ENCODE measurements around the gene MTHFD2.

MTHFD2 gene

DNA sequence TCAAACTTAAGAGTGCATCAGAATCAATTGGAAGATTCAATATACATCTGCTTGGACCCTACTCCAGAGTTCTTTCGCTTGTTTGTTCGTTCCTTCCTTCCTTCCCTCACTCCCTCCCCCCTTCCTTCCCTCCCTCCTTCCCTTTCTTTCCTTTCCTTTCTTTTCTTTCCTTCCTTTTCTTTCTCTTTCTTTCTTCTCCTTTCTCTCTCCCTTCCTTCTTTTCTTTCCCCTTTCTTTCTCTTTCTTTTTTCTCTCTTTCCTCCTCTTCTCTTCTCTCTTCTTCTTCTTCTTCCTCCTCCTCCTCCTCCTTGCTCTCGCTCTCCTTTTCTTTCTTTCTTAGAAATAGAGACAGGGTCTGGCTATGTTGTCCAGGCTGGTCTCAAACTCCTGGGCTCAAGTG is 45.9 kb downstream of the MTHFD2 start:
- no peaks in the 10 kb centered on the region for H3K9me3 ChIP-seq (ENCODE audit: low read depth, low read length)
- no peak overlapping the region for H3K27ac ChIP-seq
- no peak for DNase-seq (ENCODE audit: low read depth, low spot score)
- H3K36me3 ChIP-seq (ENCODE audit: insufficient read depth, low read length) = no peaks in the 10 kb centered on the region
- H3K9ac ChIP-seq (ENCODE audit: insufficient read length) = no peak overlapping the region
- TF ChIP-seq EZH2 (IDR thresholded peaks at IDR 0.05) = no peak
- no peak for TF ChIP-seq FOXP2 (optimal IDR thresholded peaks at IDR 0.05; ENCODE audit: control extremely low read depth, extremely low read length, insufficient read depth)
- no peak for TF ChIP-seq POLR2AphosphoS5 (IDR thresholded peaks at IDR 0.05; ENCODE audit: borderline replicate concordance, low read depth, low read length)
- H3K4me3 ChIP-seq = no peak overlapping the region

DNA sequence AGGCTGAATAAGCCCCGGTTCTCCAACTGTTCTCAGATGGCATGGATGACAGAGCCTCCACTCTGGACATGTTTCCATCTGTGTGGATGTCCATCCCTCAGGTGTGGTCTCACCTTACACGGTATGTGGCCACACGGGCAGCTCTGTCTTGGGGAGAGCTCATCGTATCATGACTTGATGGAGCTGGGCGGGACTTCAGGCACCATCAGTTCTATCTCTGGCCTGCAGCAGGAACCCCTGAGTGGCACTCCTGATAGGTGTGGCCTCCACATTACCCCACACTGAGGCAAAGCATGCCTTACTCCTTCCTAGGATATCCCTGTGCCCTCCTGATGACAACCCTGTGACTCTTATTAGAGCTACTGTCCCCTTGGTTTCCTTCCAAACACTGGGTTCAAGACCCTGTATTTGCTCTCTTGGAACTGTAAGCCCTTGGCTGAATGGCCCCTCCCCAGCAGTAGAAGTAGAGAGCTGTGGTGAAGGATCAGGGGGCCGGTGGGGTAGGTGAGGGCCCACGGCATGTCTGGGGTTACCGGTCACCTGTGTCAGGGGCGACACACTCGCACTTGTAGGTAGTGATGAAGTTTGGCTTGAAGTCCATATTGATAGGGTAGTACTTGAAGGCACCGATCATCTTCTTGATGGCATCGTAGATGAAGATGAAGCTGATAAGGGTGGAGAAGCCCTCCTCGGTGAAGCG is 48.2 kb downstream of the MTHFD2 start:
- H3K9ac ChIP-seq (ENCODE audit: insufficient read length) = no peak overlapping the region
- no peak for DNase-seq (ENCODE audit: low read depth, low spot score)
- no peaks in the 10 kb centered on the region for H3K36me3 ChIP-seq (ENCODE audit: insufficient read depth, low read length)
- H3K4me3 ChIP-seq = no peak overlapping the region
- no peak overlapping the region for H3K27ac ChIP-seq
- TF ChIP-seq EZH2 (IDR thresholded peaks at IDR 0.05) (no peak), FOXP2 (optimal IDR thresholded peaks at IDR 0.05; ENCODE audit: control extremely low read depth, extremely low read length, insufficient read depth) (no peak), POLR2AphosphoS5 (IDR thresholded peaks at IDR 0.05; ENCODE audit: borderline replicate concordance, low read depth, low read length) (no peak)
- no peaks in the 10 kb centered on the region for H3K9me3 ChIP-seq (ENCODE audit: low read depth, low read length)

DNA sequence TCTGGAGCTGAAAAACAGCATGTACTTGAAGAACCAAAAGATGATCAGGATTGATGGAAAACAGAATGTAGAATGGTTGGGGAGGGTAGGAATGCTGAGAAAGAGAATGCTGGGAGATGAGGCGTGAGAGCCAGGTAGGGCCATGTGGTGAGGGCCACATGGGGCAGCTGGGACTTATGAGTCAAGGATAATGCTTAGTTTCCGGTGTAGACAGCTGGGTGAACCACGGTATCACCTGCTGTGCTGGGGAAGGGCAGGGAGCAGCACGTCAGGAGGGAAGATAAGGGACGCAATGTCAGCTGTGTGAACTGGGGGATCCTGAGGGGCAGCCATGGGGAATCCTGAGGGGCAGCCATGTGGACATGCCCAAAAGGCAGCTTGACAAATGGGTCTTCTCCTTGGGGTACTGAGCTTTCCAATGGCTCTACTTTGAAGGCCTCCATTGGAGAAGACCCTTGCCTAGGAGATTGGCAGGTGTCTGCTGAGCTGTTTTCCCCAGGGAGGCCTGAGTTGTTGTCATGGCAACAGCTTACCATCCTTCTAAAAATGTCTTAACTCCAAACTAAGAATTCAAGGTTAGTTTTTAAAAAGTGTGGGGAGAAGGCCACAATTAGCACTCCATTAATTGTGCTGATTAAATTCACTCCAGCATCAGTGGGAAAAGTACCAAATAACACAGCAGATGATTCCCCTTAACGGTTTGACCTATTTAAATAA is 51.1 kb downstream of the MTHFD2 start:
- TF ChIP-seq POLR2AphosphoS5 (IDR thresholded peaks at IDR 0.05; ENCODE audit: borderline replicate concordance, low read depth, low read length) (no peak), FOXP2 (optimal IDR thresholded peaks at IDR 0.05; ENCODE audit: control extremely low read depth, extremely low read length, insufficient read depth) (no peak), EZH2 (IDR thresholded peaks at IDR 0.05) (no peak)
- H3K9me3 ChIP-seq (ENCODE audit: low read depth, low read length) = no peaks in the 10 kb centered on the region
- no peak for DNase-seq (ENCODE audit: low read depth, low spot score)
- no peak overlapping the region for H3K4me3 ChIP-seq
- no peak overlapping the region for H3K27ac ChIP-seq
- H3K36me3 ChIP-seq (ENCODE audit: insufficient read depth, low read length) = no peaks in the 10 kb centered on the region
- no peak overlapping the region for H3K9ac ChIP-seq (ENCODE audit: insufficient read length)

DNA sequence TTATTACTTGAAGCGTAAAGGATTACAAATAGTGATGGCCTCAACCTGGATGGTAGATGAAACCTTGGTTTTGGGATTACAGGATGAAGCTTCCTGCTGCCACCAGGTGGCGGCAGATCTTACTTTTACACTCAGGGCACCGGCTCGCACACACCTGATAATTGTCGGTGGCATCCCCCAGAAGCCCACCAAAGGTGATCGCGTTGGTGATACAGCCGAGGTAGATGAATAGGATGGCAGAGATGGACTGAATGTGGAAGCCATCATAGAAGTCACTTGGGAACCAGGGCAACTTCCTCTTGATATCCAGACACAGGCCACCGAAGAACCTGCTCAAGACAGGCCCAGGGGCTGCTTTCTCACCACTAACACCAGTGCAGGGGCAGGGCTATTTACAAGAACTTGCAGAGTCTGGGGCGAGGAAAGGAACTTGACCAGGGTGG is 51.8 kb downstream of the MTHFD2 start:
- H3K27ac ChIP-seq = no peak overlapping the region
- H3K36me3 ChIP-seq (ENCODE audit: insufficient read depth, low read length) = no peaks in the 10 kb centered on the region
- no peak overlapping the region for H3K9ac ChIP-seq (ENCODE audit: insufficient read length)
- TF ChIP-seq EZH2 (IDR thresholded peaks at IDR 0.05) (no peak), FOXP2 (optimal IDR thresholded peaks at IDR 0.05; ENCODE audit: control extremely low read depth, extremely low read length, insufficient read depth) (no peak), POLR2AphosphoS5 (IDR thresholded peaks at IDR 0.05; ENCODE audit: borderline replicate concordance, low read depth, low read length) (no peak)
- no peak for DNase-seq (ENCODE audit: low read depth, low spot score)
- no peak overlapping the region for H3K4me3 ChIP-seq
- H3K9me3 ChIP-seq (ENCODE audit: low read depth, low read length) = no peaks in the 10 kb centered on the region

DNA sequence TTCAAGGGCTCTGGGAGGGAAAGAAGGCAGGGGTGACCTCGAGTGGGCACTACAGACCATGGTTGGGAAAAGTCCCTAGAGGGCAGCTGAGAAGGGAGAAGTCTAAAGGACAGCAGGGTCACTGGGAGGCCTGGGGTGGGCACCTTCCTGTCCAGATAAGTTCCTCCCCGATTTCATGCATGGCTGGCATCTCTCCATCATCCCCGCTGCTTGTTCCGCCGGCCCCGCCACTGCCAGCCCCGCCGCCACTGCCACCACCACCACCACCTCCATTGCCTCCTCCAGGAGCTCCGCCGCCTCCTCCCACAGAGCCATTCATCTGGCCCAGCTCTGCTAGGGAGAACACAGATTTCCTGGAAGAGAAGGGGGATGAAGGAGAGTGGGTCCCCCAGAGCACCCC is 53.6 kb downstream of the MTHFD2 start:
- Histone ChIP-seq H3K9ac (ENCODE audit: insufficient read length) (no peak overlapping the region), H3K27ac (no peak overlapping the region), H3K9me3 (ENCODE audit: low read depth, low read length) (no peaks in the 10 kb centered on the region), H3K4me3 (no peak overlapping the region), H3K36me3 (ENCODE audit: insufficient read depth, low read length) (no peaks in the 10 kb centered on the region)
- TF ChIP-seq FOXP2 (optimal IDR thresholded peaks at IDR 0.05; ENCODE audit: control extremely low read depth, extremely low read length, insufficient read depth) = no peak
- TF ChIP-seq POLR2AphosphoS5 (IDR thresholded peaks at IDR 0.05; ENCODE audit: borderline replicate concordance, low read depth, low read length) = no peak
- no peak for TF ChIP-seq EZH2 (IDR thresholded peaks at IDR 0.05)
- DNase-seq (ENCODE audit: low read depth, low spot score) = no peak

DNA sequence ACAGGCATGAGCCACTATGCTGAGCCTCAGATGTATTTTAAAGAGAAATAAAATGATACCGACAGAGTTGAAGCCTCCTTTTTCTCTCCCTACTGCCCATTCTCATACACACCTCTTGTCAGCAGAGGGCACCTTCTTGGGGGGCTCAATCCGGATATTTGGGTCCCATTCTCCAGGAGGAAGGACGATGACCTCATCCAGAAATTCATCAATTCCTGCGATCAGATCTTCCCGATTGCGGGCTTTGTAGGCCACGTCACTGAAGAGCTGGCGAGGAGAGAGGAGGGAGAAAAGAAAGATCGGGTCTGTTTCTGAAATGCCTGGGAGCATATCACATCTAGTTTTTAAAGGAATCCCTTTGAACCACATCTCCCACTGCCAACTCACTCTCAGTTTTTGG is 54.4 kb downstream of the MTHFD2 start:
- H3K27ac ChIP-seq = no peak overlapping the region
- H3K9me3 ChIP-seq (ENCODE audit: low read depth, low read length) = no peaks in the 10 kb centered on the region
- no peak overlapping the region for H3K4me3 ChIP-seq
- no peaks in the 10 kb centered on the region for H3K36me3 ChIP-seq (ENCODE audit: insufficient read depth, low read length)
- H3K9ac ChIP-seq (ENCODE audit: insufficient read length) = no peak overlapping the region
- TF ChIP-seq FOXP2 (optimal IDR thresholded peaks at IDR 0.05; ENCODE audit: control extremely low read depth, extremely low read length, insufficient read depth) = no peak
- TF ChIP-seq POLR2AphosphoS5 (IDR thresholded peaks at IDR 0.05; ENCODE audit: borderline replicate concordance, low read depth, low read length) = no peak
- TF ChIP-seq EZH2 (IDR thresholded peaks at IDR 0.05) = no peak
- DNase-seq (ENCODE audit: low read depth, low spot score) = no peak

DNA sequence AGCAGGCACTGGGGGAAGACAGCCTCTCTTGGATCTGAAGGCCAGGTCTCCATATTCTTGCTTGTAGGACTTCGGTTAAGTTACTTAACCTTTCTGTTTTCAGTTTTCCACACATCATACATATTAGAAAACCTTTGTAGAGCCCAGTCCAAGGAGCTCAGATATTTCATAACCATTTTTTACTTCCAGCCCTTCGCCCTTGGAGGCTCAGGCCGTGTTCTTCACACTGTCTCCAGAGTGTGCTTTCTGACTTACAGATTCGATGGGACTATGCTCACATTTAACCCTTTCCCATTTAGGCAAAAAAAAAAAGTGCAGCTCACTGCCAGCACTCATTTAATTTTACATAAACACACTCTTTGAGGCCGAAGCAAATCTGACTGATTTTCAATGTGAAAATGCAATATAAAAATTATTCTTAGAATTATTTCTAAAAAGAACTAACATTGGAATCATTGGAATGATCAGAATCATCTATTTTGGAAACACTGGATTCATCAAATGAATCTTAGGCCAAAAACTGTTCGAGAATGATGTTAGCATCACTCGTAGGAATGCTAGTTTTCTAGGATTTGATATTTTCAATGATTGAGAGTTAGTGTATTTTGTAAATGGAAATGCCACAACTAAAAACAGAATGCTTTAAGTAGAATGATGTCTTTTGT is 55.0 kb downstream of the MTHFD2 start:
- Histone ChIP-seq H3K9ac (ENCODE audit: insufficient read length) (no peak overlapping the region), H3K9me3 (ENCODE audit: low read depth, low read length) (no peaks in the 10 kb centered on the region), H3K27ac (no peak overlapping the region), H3K36me3 (ENCODE audit: insufficient read depth, low read length) (no peaks in the 10 kb centered on the region), H3K4me3 (no peak overlapping the region)
- TF ChIP-seq FOXP2 (optimal IDR thresholded peaks at IDR 0.05; ENCODE audit: control extremely low read depth, extremely low read length, insufficient read depth) = no peak
- TF ChIP-seq EZH2 (IDR thresholded peaks at IDR 0.05) = no peak
- TF ChIP-seq POLR2AphosphoS5 (IDR thresholded peaks at IDR 0.05; ENCODE audit: borderline replicate concordance, low read depth, low read length) = no peak
- no peak for DNase-seq (ENCODE audit: low read depth, low spot score)

DNA sequence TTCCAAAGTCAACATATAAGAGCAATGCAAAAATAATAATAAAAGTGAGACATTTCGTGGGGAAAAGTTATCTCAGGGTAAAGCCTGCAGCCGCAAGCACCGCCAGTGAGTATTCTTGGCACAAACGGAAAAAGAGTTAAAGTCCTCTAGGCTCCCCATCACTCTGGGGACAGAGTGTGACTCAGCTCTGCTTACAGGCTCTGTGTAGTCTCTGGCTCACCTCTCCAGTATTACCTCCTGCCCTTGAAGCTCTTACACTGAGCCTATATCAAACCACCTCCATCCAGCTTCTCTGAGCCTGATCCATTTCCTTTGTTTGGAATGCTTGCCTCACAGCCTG is 55.5 kb downstream of the MTHFD2 start:
- Histone ChIP-seq H3K27ac (no peak overlapping the region), H3K9ac (ENCODE audit: insufficient read length) (no peak overlapping the region), H3K9me3 (ENCODE audit: low read depth, low read length) (no peaks in the 10 kb centered on the region), H3K36me3 (ENCODE audit: insufficient read depth, low read length) (no peaks in the 10 kb centered on the region), H3K4me3 (no peak overlapping the region)
- TF ChIP-seq EZH2 (IDR thresholded peaks at IDR 0.05) (no peak), FOXP2 (optimal IDR thresholded peaks at IDR 0.05; ENCODE audit: control extremely low read depth, extremely low read length, insufficient read depth) (no peak), POLR2AphosphoS5 (IDR thresholded peaks at IDR 0.05; ENCODE audit: borderline replicate concordance, low read depth, low read length) (no peak)
- DNase-seq (ENCODE audit: low read depth, low spot score) = no peak

All from SK-N-MC (cell line).